Esophagus muscularis mucosa (tissue), 4 donors: ENCODE results near the gene BEST3.

Experiments used
- CTCF ChIP-seq, 3 experiments: fragments of 200-600 bp in 2 of 3; fragments of 450-650 bp in 1 of 3; sonication (generic) in 2 of 3; IDR thresholded peaks; one replicate each; pipeline ENCODE4 v1.5.1; 2017 to 2019; ENCODE audit warnings: antibody characterized with exemption in 3 of 3, mild to moderate bottlenecking in 2 of 3, moderate library complexity in 1 of 3
- EP300 ChIP-seq: sonication (generic); formaldehyde crosslinking; IDR thresholded peaks from one replicate; pipeline ENCODE4 v1.6.1; 2017; ENCODE audit warnings: antibody characterized with exemption
- POLR2A ChIP-seq: fragments of 450-650 bp; IDR thresholded peaks from one replicate; pipeline ENCODE4 v1.6.1; 2017; ENCODE audit warnings: antibody characterized with exemption, moderate library complexity, mild to moderate bottlenecking, low read depth
- POLR2AphosphoS5 ChIP-seq, 2 donors: sonication (generic); formaldehyde crosslinking; IDR thresholded peaks; one replicate each; pipeline ENCODE4 v1.6.1; 2017; ENCODE audit warnings: antibody characterized with exemption in 2 of 2

GRCh38 chr12:69655616-69656340 is 43.3 kb downstream of the BEST3 start:
- TF ChIP-seq CTCF (IDR thresholded peaks at IDR 0.05) (no peak), POLR2A (no peak), POLR2AphosphoS5 (IDR thresholded peaks at IDR 0.05) (no peak), EP300 (no peak)
